ENCODE data around the gene B3GAT2.

B3GAT2 gene

DNA sequence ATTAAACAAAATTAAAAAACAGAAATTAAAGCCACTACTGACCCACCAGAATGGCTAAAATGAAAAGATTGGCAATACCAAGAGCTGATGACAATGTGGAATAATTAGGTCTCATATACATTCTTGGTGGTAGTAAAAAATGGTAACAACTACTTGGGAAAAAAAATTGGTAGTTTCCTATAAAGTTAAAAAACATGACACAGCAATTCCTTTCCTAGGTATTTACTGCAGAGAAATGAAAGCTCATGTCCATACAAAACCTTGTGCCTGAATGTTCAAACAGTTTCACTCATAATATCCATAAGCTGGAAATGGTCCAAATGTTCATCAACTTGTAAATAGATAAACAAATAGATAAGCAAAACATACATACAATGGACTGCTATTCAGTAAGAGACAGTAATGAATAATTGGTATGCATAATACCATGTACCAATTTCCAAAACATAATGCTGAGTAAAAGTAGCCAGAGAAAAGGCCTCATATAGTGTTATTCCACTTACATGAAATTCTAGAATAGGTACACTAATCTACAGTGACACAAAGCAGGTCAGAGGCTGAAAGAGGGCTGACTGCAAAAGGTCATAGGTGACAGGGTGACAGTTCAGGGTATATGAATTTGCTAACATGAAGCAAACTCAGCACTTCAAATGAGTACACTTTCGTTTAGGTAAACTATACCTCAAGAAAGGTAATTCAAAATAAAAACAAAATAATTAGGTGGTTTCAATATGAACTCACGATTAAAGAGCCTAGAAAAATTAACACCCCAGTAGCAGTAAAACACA, 53.0 kb downstream of the B3GAT2 start:
- DNase-seq (ENCODE audit: low read depth): no peak
- no peak overlapping the region for H3K4me3 ChIP-seq (ENCODE audit: control insufficient read depth, low read depth, low read length)
- no peak for TF ChIP-seq CTCF (conservative IDR thresholded peaks at IDR 0.05; ENCODE audit: control insufficient read depth, insufficient read depth, low read depth, low read length)

- TF ChIP-seq CTCF (conservative IDR thresholded peaks at IDR 0.05; ENCODE audit: control insufficient read depth, insufficient read depth, low read depth, low read length): peak; percentile 40
- H3K4me3 ChIP-seq (ENCODE audit: control insufficient read depth, low read depth, low read length): no peak overlapping the region
- peak; percentile 5 for DNase-seq (ENCODE audit: low read depth)
Observed at GRCh38 chr6:70901324-70901723, 55.5 kb downstream of the B3GAT2 start.

GRCh38 chr6:70900047-70900446, 56.8 kb downstream of the B3GAT2 start:
- DNase-seq (ENCODE audit: low read depth): no peak
- no peak overlapping the region for H3K4me3 ChIP-seq (ENCODE audit: control insufficient read depth, low read depth, low read length)
- no peak for TF ChIP-seq CTCF (conservative IDR thresholded peaks at IDR 0.05; ENCODE audit: control insufficient read depth, insufficient read depth, low read depth, low read length)

DNA sequence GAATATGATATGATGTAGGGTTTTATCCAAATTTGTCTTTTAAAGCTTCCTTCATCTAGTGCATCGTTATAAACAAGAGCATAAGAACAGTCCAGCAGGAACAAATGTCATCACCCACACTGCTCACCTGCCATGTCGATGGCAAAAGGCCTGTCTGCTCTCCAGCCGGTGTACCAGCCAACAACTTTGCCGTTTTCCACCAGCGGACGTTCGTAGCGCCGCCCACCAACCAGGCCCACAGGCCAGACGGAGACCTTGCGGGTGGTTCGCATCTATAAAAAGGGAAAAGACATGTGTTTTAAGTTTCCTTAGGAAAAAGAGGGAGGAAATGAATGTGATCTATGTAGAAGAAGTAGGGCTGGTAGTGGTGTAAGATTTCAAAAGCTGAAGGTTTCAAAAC, 62.9 kb downstream of the B3GAT2 start:
- no peak for TF ChIP-seq CTCF (conservative IDR thresholded peaks at IDR 0.05; ENCODE audit: control insufficient read depth, insufficient read depth, low read depth, low read length)
- H3K4me3 ChIP-seq (ENCODE audit: control insufficient read depth, low read depth, low read length): no peak overlapping the region
- no peak for DNase-seq (ENCODE audit: low read depth)

- no peak overlapping the region for H3K4me3 ChIP-seq (ENCODE audit: control insufficient read depth, low read depth, low read length)
- no peak for DNase-seq (ENCODE audit: low read depth)
- no peak for TF ChIP-seq CTCF (conservative IDR thresholded peaks at IDR 0.05; ENCODE audit: control insufficient read depth, insufficient read depth, low read depth, low read length)
Observed at GRCh38 chr6:70889270-70889669, 67.6 kb downstream of the B3GAT2 start.

GRCh38 chr6:70886661-70887060, 70.2 kb downstream of the B3GAT2 start:
- no peak for DNase-seq (ENCODE audit: low read depth)
- TF ChIP-seq CTCF (conservative IDR thresholded peaks at IDR 0.05; ENCODE audit: control insufficient read depth, insufficient read depth, low read depth, low read length): no peak
- H3K4me3 ChIP-seq (ENCODE audit: control insufficient read depth, low read depth, low read length): no peak overlapping the region
